SU-DHL-6 (cell line): Measurements from ENCODE around the gene DAAM1.

Source experiments
- H2AFZ ChIP-seq: fragments of 200-600 bp; sonication (generic); 2 replicates; pipeline ENCODE4 v1.6.1; 2014; ENCODE audit warnings: low read depth, mild to moderate bottlenecking, moderate library complexity, mixed read lengths, antibody characterized with exemption, low read length; ENCODE audit not compliant: severe bottlenecking
- H3F3A ChIP-seq: fragments of 200-600 bp; shearing (Covaris generic); 2 replicates; pipeline ENCODE4 v1.6.0; 2016; ENCODE audit warnings: antibody characterized with exemption, mild to moderate bottlenecking; ENCODE audit not compliant: insufficient read depth
- H3K27ac ChIP-seq: fragments of 200-600 bp; sonication (generic); 2 replicates; pipeline ENCODE4 v1.5.1; 2016; ENCODE audit warnings: low read depth, mild to moderate bottlenecking, low read length, moderate library complexity, mixed read lengths
- H3K27me3 ChIP-seq: fragments of 200-600 bp; sonication (generic), shearing (Covaris generic); 2 replicates; pipeline ENCODE4 v1.6.0; 2014; ENCODE audit warnings: mild to moderate bottlenecking, low read length
- H3K36me3 ChIP-seq: fragments of 200-600 bp; sonication (generic); 2 replicates; pipeline ENCODE4 v1.6.1; 2014; ENCODE audit warnings: mild to moderate bottlenecking, low read length, mixed read lengths
- H3K4me2 ChIP-seq: fragments of 300-600, 200-600 bp; shearing (Covaris generic), sonication (generic); 2 replicates; pipeline ENCODE4 v1.6.0; 2014; ENCODE audit warnings: low read length, low read depth, mild to moderate bottlenecking; ENCODE audit not compliant: poor library complexity, severe bottlenecking
- H3K4me3 ChIP-seq: fragments of 200-600 bp; sonication (generic); 2 replicates; pipeline ENCODE4 v1.5.1; 2014; ENCODE audit warnings: antibody characterized with exemption, low read length, mild to moderate bottlenecking, mixed read lengths; ENCODE audit not compliant: insufficient read depth, poor library complexity, severe bottlenecking
- H3K79me2 ChIP-seq: fragments of 200-600 bp; sonication (generic); 2 replicates; pipeline ENCODE4 v1.6.1; 2014; ENCODE audit warnings: mild to moderate bottlenecking, low read length, moderate library complexity; ENCODE audit not compliant: insufficient read depth
- H3K9ac ChIP-seq: fragments of 200-600 bp; sonication (generic); 2 replicates; pipeline ENCODE4 v1.7.0; 2014; ENCODE audit warnings: mild to moderate bottlenecking, low read length
- H3K9me2 ChIP-seq: fragments of 200-600 bp; sonication (generic); replicated peaks from 2 replicates; pipeline ENCODE4 v1.6.1; 2014; ENCODE audit warnings: low read length; ENCODE audit not compliant: insufficient read depth
- H3K9me3 ChIP-seq: fragments of 200-600 bp; sonication (generic); 2 replicates; pipeline ENCODE4 v1.6.1; 2014; ENCODE audit warnings: low read length, mixed read lengths; ENCODE audit not compliant: insufficient read depth
- H4K20me1 ChIP-seq: fragments of 200-600 bp; sonication (generic); 2 replicates; pipeline ENCODE4 v1.6.1; 2014; ENCODE audit warnings: low read depth, mild to moderate bottlenecking, antibody characterized with exemption, low read length, moderate library complexity, mixed read lengths
- EZH2phosphoT487 ChIP-seq: fragments of 200-600 bp; sonication (generic), shearing (Covaris generic); conservative IDR thresholded peaks from 2 replicates; pipeline ENCODE4 v1.6.1; 2018; ENCODE audit warnings: mild to moderate bottlenecking, antibody characterized with exemption, low read length, moderate library complexity, mixed read lengths
- TF ChIP-seq, protein P1 (sequence below): fragments of 200-600 bp; sonication (generic); IDR thresholded peaks from one replicate; pipeline ENCODE4 v1.5.1; 2017; ENCODE audit warnings: antibody characterized with exemption, mild to moderate bottlenecking, low read length, moderate library complexity; ENCODE audit not compliant: insufficient read depth, poor library complexity, severe bottlenecking

The DAAM1 gene

GRCh38 chr14:59161561-59162175 is 26.8 kb upstream of the DAAM1 start:
- Histone ChIP-seq H3K27me3 (no peaks in the 10 kb centered on the region), H4K20me1 (no peaks in the 10 kb centered on the region), H3K79me2 (no peaks in the 10 kb centered on the region), H3K9me2 (no peaks in the 10 kb centered on the region), H3K27ac (no peak overlapping the region), H3K9me3 (no peaks in the 10 kb centered on the region), H2AFZ (no peak overlapping the region), H3K4me2 (no peak overlapping the region), H3K4me3 (no peak overlapping the region), H3K36me3 (no peaks in the 10 kb centered on the region), H3F3A (no peaks in the 10 kb centered on the region), H3K9ac (no peak overlapping the region)
- TF ChIP-seq, protein P1, sequence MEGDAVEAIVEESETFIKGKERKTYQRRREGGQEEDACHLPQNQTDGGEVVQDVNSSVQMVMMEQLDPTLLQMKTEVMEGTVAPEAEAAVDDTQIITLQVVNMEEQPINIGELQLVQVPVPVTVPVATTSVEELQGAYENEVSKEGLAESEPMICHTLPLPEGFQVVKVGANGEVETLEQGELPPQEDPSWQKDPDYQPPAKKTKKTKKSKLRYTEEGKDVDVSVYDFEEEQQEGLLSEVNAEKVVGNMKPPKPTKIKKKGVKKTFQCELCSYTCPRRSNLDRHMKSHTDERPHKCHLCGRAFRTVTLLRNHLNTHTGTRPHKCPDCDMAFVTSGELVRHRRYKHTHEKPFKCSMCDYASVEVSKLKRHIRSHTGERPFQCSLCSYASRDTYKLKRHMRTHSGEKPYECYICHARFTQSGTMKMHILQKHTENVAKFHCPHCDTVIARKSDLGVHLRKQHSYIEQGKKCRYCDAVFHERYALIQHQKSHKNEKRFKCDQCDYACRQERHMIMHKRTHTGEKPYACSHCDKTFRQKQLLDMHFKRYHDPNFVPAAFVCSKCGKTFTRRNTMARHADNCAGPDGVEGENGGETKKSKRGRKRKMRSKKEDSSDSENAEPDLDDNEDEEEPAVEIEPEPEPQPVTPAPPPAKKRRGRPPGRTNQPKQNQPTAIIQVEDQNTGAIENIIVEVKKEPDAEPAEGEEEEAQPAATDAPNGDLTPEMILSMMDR = no peak
- TF ChIP-seq EZH2phosphoT487 = no peak

DNA sequence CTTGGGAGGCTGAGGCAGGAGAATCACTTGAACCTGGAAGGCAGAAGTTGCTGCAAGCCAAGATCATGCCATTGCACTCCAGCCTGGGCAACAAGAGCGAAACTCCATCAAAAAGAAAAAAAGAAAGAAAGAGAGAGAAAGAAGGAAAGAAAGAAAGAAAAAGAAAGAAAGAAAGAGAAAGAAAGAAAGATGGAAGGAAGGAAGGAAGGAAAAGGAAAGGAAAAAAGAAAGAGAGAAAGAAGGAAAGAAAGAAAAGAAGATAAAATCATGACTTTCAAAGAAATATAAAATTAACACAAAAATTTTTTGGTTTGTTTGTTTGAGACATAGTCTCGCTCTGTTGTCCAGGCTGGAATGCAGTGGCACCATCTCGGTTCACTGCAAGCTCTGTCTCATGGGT is 22.2 kb upstream of the DAAM1 start:
- Histone ChIP-seq H3K36me3 (no peaks in the 10 kb centered on the region), H2AFZ (no peak overlapping the region), H3K27me3 (no peaks in the 10 kb centered on the region), H3K79me2 (no peaks in the 10 kb centered on the region), H3K9me2 (no peaks in the 10 kb centered on the region), H3K9me3 (no peaks in the 10 kb centered on the region), H3K27ac (no peak overlapping the region), H3K9ac (no peak overlapping the region), H3K4me2 (no peak overlapping the region), H3F3A (no peaks in the 10 kb centered on the region), H3K4me3 (no peak overlapping the region), H4K20me1 (no peaks in the 10 kb centered on the region)
- no peak for TF ChIP-seq EZH2phosphoT487
- TF ChIP-seq, protein P1 = no peak

- no peaks in the 10 kb centered on the region for H3K36me3 ChIP-seq
- TF ChIP-seq EZH2phosphoT487 = no peak
- TF ChIP-seq, protein P1 = no peak
- H3K79me2 ChIP-seq = no peaks in the 10 kb centered on the region
- no peak overlapping the region for H3K27ac ChIP-seq
- H3K27me3 ChIP-seq = no peaks in the 10 kb centered on the region
- no peak overlapping the region for H3K4me3 ChIP-seq
- H4K20me1 ChIP-seq = no peaks in the 10 kb centered on the region
- no peak overlapping the region for H3K9ac ChIP-seq
- H3F3A ChIP-seq = no peaks in the 10 kb centered on the region
- no peak overlapping the region for H3K4me2 ChIP-seq
- H2AFZ ChIP-seq = no peak overlapping the region
- H3K9me2 ChIP-seq = no peaks in the 10 kb centered on the region
- H3K9me3 ChIP-seq = no peaks in the 10 kb centered on the region
Measured at GRCh38 chr14:59175404-59175803, 13.1 kb upstream of the DAAM1 start.
